ENCODE data around the gene UBL3.

DNA sequence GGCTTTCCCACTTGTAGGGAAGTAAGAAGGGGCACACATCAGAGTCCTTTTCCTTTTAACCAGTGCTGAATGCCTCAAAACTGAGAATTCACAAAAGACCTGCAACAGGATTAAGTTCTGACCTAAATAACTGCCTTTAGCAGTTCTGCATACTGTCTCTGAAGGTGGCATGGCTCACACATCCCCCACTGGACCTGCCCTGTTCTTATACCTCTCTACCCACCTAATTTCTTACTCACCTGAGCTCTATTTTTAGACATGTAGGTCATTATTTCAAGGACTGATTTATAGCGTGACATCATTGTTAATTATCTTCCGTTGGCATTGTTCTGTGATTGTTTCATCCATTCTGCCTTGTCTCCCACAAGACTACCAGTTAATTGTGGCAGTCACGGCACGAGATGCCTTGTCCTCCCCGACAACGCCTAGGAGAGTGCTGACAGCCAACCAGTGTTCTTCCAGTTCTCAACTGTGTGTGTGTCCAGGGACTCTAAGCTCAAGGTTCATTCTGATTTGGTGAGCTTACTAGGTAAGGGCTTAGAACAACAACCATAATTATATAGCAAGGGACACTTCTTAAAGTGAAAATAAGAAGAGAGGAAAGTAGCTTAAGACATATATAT is 27.1 kb upstream of the UBL3 start:
- no peak for TF ChIP-seq POLR2A (IDR thresholded peaks at IDR 0.05)
- TF ChIP-seq, protein P1, sequence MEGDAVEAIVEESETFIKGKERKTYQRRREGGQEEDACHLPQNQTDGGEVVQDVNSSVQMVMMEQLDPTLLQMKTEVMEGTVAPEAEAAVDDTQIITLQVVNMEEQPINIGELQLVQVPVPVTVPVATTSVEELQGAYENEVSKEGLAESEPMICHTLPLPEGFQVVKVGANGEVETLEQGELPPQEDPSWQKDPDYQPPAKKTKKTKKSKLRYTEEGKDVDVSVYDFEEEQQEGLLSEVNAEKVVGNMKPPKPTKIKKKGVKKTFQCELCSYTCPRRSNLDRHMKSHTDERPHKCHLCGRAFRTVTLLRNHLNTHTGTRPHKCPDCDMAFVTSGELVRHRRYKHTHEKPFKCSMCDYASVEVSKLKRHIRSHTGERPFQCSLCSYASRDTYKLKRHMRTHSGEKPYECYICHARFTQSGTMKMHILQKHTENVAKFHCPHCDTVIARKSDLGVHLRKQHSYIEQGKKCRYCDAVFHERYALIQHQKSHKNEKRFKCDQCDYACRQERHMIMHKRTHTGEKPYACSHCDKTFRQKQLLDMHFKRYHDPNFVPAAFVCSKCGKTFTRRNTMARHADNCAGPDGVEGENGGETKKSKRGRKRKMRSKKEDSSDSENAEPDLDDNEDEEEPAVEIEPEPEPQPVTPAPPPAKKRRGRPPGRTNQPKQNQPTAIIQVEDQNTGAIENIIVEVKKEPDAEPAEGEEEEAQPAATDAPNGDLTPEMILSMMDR (IDR thresholded peaks at IDR 0.05), result no peak
- no peak for TF ChIP-seq EP300 (IDR thresholded peaks at IDR 0.05)

All from tibial nerve (tissue), 4 donors.